ENCODE measurements around the gene MEX3D. TPM values are rescaled to one million over a fixed set of nuclear protein-coding genes. Genes with fewer than 3 reads are reported as not detected.

The MEX3D gene
- polyA plus RNA-seq, 2 of the 4 experiments (the other 2 are of a cell fraction): 2.1 to 7.1 TPM

DNA sequence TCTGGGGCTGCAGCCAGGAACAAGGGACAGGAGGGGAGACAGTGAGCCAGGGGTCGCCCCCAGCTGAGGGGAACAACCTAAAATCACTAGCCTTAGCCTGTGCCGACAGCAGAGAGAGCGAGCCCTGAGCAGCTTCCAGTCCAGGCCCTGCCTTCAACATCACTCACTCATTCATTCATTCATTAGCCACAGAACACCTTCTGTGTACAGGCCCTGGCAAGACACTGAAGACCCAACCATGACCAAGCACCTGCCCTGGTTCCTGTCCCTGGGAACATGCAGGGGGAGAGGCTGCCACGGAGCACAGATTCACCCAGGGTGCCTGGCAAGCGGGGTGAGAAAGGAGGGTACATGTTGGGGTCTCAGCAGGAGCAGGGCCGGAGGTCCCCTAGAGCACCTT, 4.9 kb downstream of the MEX3D start:
- ChIA-PET POLR2A (no interaction called here), CTCF (interaction anchor here (1.1 to 1.3 kb wide), 2 partner anchors 12 to 17 kb away, joined by 3 to 8 read pairs; no protein-coding TSS in a partner anchor)
- DNase-seq (ENCODE audit: low read depth in 1 of 2, low spot score in 1 of 2) (no peak), FAIRE-seq (no peak), ATAC-seq (no peak)
- TF ChIP-seq EHMT2 (IDR thresholded peaks at IDR 0.05; ENCODE audit: low read depth) (no peak), NR3C1 (IDR thresholded peaks at IDR 0.05) (no peak), MAFK (IDR thresholded peaks at IDR 0.05; ENCODE audit: partially characterized antibody) (no peak), POLR2AphosphoS2 (conservative IDR thresholded peaks at IDR 0.05; ENCODE audit: low read length) (no peak), RARB (CRISPR knock-in tag; IDR thresholded peaks at IDR 0.05) (no peak), HOXB5 (CRISPR knock-in tag; IDR thresholded peaks at IDR 0.05) (no peak), EP300 (IDR thresholded peaks at IDR 0.05) (no peak), ZFP36 (IDR thresholded peaks at IDR 0.05; ENCODE audit: borderline replicate concordance, partially characterized antibody) (no peak), RFX5 (IDR thresholded peaks at IDR 0.05) (no peak), EHF (CRISPR knock-in tag; IDR thresholded peaks at IDR 0.05) (no peak), FOSL2 (IDR thresholded peaks at IDR 0.05) (no peak), FOSL2 (CRISPR knock-in tag; IDR thresholded peaks at IDR 0.05) (no peak), NFE2L2 (conservative IDR thresholded peaks at IDR 0.05; ENCODE audit: low read length) (no peak), CBX2 (IDR thresholded peaks at IDR 0.05; ENCODE audit: borderline replicate concordance, low read depth) (no peak)
- TF ChIP-seq, protein P1, sequence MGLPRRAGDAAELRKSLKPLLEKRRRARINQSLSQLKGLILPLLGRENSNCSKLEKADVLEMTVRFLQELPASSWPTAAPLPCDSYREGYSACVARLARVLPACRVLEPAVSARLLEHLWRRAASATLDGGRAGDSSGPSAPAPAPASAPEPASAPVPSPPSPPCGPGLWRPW (IDR thresholded peaks at IDR 0.05): no peak
- TF ChIP-seq, protein P2, sequence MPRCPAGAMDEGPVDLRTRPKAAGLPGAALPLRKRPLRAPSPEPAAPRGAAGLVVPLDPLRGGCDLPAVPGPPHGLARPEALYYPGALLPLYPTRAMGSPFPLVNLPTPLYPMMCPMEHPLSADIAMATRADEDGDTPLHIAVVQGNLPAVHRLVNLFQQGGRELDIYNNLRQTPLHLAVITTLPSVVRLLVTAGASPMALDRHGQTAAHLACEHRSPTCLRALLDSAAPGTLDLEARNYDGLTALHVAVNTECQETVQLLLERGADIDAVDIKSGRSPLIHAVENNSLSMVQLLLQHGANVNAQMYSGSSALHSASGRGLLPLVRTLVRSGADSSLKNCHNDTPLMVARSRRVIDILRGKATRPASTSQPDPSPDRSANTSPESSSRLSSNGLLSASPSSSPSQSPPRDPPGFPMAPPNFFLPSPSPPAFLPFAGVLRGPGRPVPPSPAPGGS (IDR thresholded peaks at IDR 0.05): no peak
- Histone ChIP-seq H3K4me2 (no peak overlapping the region), H3K9me3 (no peaks in the 10 kb centered on the region), H3K4me3 (no peak overlapping the region), H3K27ac (no peak overlapping the region), H3K4me1 (no peaks in the 10 kb centered on the region)
- WGBS (ENCODE audit: missing lambda C conversion rate): 89% methylated on average over 6 of the region's 6 CpGs

DNA sequence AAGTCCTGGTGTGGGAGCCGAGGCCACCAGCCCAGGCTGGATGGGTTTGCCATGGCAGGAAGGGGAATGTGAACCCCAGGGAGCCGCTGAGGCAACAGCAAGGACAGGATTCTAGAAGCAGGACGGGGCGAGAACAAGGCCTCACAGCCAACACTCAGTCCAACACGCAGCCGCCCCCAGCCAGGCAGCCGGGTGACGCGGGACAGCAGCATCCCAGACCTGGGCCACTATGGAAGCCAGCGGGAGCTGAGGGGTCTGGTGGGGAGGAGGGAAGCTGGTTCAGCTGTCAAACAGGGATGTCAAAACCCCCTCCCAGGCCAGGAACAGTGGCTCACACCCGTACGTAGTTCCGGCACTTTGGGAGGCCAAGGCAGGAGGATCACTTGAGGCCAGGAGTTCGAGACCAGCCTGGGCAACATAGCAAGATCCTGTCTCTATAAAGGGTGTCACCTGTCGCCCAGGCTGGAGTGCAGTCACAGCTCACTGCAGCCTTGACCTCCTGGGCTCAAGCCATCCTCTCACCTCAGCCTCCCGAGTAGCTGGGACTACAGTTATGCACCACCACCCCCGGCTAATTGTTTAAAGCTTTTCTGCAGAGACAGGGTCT, 6.8 kb downstream of the MEX3D start:
- DNase-seq (ENCODE audit: low read depth in 1 of 2, low spot score in 1 of 2) (no peak), FAIRE-seq (no peak), ATAC-seq (no peak)
- H3K4me2 ChIP-seq: no peak overlapping the region
- H3K9me3 ChIP-seq: no peaks in the 10 kb centered on the region
- WGBS (ENCODE audit: missing lambda C conversion rate): 85% methylated on average over 8 of the region's 17 CpGs
- TF ChIP-seq MAZ (IDR thresholded peaks at IDR 0.05; ENCODE audit: borderline replicate concordance, low read depth, low read length) (no peak), KDM1A (IDR thresholded peaks at IDR 0.05; ENCODE audit: low read depth) (no peak), GATA3 (IDR thresholded peaks at IDR 0.05; ENCODE audit: borderline replicate concordance) (no peak), CHD4 (IDR thresholded peaks at IDR 0.05; ENCODE audit: borderline replicate concordance) (no peak), NR3C1 (IDR thresholded peaks at IDR 0.05) (no peak), RAD21 (conservative IDR thresholded peaks at IDR 0.05 in 1 of 2, IDR thresholded peaks at IDR 0.05 in 1 of 2) (no peak), KDM5A (IDR thresholded peaks at IDR 0.05) (no peak), CBX8 (IDR thresholded peaks at IDR 0.05) (no peak), MYC (IDR thresholded peaks at IDR 0.05; ENCODE audit: borderline replicate concordance, low read length) (no peak), RNF2 (IDR thresholded peaks at IDR 0.05; ENCODE audit: borderline replicate concordance, low read depth) (no peak), EP300 (IDR thresholded peaks at IDR 0.05) (no peak), RFX5 (IDR thresholded peaks at IDR 0.05) (no peak)
- TF ChIP-seq, protein P1 (IDR thresholded peaks at IDR 0.05): no peak
- TF ChIP-seq, protein P3, sequence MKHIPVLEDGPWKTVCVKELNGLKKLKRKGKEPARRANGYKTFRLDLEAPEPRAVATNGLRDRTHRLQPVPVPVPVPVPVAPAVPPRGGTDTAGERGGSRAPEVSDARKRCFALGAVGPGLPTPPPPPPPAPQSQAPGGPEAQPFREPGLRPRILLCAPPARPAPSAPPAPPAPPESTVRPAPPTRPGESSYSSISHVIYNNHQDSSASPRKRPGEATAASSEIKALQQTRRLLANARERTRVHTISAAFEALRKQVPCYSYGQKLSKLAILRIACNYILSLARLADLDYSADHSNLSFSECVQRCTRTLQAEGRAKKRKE (CRISPR knock-in tag; IDR thresholded peaks at IDR 0.05; ENCODE audit: low read depth): no peak
- H3K4me3 ChIP-seq: no peak overlapping the region
- no peaks in the 10 kb centered on the region for H3K4me1 ChIP-seq
- ChIA-PET POLR2A (no interaction called here), CTCF (no interaction called here)
- H3K27ac ChIP-seq: no peak overlapping the region

Measured in A549 (cell line).